Measurements from ENCODE around the gene PROKR1.
"Not testable (repeated sequence)": the region's sequence is repeated elsewhere in the genome, so short reads cannot be mapped to it uniquely, and the experiment has no call there.

PROKR1 gene

GRCh38 chr2:68643011-68643873 lies at the start of gene PROKR1:
PROKR1 (plus strand) TSS chr2:68643579; CDS start chr2:68645822, 2,243 bp downstream.
- DNase-seq: peak; percentile 20 to 71

GRCh38 chr2:68594041-68594440 lies 49.3 kb upstream of the PROKR1 start:
- no peak for DNase-seq

DNA sequence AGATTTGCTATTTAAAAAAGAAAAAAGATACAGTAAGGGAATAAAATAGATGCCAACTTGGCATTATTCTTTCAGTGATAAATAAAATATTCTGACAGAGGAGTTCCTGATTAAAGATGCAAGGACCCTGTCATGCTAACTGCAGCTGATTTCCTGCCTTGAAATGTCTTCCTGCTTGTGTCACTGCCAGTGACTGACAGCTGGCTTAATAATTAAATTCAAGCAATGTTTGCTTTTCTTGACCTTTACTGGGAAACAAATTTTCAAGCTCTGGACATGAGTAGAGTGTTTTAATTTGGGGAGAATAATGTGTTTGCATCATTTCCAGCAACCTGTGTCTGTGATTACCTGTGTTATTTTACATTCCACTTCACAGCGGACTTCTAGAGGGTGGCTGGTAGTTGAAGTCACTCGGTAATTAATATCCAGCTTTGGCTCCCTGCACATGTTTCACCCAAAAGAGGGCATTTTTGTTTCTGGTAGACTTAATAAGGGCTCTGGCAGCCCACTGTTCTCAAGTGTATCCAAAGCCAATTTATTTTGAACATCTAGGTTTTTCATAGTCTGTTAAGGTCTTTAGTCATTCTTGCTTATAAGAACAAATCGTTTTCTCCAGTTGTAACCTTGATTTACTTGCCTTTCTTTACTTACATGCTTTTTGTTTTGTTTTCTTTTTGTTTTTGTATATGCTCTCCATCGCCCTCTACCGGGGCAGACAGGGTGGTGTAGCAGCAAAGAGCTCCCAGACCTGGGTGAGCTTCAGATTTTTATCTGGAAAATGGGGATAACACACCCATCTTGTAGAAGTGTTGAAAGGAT lies 48.5 kb upstream of the PROKR1 start:
- peak in 1 of 2 experiments; percentile 5 for DNase-seq

DNA sequence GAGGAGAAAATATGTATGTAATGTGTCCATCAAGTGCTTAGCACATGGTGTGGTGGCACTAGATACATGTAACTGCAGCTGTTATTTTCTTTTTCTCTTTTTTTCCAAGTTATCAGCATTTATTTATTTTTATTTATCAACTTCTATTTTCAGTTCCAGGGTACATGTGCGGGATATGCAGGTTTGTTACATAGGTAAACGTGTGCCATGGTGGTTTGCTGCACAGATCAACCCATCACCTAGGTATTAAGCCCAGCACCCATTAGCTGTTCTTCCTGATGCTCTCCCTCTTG lies 47.9 kb upstream of the PROKR1 start:
- DNase-seq: not testable (repeated sequence)

GRCh38 chr2:68600495-68600894 lies 42.9 kb upstream of the PROKR1 start:
- DNase-seq: not testable (repeated sequence)

DNA sequence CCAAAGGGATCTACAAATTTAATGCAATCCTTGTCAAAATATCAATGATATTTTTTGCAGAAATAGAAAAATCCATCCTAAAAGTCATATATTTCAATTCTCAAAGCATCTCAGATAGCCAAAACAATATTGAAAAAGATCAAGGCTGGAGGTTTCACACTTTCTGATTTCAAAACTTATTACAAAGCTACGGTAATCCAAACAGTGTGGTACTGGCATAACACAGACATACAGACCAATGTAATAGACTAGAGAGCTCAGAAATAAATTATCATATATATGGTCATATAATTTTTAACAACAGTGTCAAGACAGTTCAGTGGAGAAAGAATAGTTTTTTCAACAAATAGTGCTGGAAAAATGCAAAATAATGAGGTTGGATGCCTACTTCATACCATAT lies 40.3 kb upstream of the PROKR1 start:
- no peak for DNase-seq

DNA sequence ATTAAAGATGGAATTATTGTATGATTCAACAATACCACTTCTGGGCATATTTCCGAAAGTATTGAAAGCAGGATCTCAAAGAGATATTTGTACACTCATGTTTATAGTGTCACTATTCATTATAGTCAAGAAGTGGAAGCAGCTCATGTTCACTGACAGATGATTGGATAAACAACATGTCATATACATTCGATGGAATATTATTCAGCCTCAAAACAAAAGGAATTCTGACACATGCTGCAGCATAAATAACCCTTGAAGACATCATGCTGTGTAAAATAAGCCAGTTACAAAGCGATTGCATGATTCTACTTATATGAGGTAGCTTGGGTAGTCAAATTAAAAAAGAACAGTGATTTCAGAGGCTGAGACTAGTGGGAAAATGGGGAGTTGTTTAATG lies 39.3 kb upstream of the PROKR1 start:
- no peak for DNase-seq

DNA sequence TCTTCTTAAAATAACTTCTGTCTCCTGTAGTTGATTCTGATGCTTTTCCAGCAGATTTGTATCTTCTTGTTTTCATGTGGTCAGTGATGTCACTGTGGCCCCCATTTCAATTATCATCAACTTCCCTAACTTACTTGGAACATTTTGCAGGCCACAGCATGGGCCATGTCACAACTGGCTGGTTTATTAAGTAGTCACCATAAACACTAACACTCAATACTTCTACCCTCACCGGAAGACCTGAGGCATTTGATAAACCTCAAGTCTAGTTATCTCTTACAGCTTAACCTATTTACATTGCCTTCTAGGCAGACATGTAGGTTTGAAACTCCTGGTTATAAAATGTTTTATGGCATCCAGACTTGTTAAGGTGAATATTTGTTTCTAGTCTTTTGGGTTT lies 37.4 kb upstream of the PROKR1 start:
- no peak for DNase-seq

DNA sequence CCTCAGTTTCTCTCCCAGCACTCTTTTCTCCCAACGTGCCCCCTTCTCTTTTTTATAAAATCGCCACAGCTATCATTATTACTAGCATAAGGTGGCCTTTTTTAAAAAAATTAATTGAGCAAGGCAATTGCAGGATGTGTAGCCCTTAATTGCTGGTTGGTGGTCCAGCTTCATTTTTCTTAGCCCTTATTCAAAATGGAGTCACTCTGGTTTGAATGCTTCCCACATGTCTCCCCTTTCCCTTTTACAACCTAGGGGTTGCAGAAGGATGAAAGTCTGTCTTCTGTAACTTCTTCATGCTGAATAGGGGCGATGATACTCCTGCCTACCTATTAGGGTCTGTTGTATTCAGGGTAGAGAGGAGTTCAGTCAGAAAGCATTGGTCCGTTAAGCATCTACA lies 36.6 kb upstream of the PROKR1 start:
- no peak for DNase-seq

DNA sequence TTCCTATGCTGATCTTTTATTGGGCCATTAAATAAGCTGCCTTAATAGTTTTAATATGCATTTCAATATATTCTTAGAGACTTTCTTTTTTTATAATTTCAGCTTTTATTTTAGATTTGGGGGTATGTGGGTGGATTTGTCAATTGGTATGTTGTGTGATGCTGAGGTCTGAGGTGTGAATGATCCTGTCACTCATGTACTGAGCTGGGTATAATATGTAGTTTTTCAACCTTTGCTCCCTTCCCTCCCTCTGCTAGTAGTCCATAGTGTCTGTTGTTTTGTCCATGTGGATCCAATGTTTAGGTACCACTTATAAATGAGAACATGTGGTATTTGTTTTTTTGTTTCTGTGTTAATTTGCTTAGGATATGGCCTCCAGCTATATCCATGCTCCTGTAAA lies 35.5 kb upstream of the PROKR1 start:
- DNase-seq: no peak

- no peak for DNase-seq
Measured at GRCh38 chr2:68612765-68613519, 30.4 kb upstream of the PROKR1 start.

DNA sequence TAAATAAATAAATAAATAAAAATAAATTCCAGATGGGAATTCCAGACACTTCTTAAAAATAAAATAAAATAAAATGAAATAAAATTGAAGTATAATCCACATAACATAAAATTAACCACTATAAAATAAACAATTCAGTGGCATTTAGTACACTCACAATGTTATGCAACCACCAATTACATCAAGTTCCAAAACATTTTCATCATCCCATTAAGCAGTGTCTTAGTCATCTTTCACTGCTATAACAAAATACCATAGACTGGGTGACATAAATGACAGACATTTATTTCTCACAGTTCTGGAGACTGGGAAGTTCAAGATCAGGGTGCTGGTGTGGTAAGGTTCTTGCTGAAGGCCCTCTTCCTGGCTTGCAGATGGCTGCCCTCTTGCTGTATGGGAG lies 22.6 kb upstream of the PROKR1 start:
- DNase-seq: no peak

DNA sequence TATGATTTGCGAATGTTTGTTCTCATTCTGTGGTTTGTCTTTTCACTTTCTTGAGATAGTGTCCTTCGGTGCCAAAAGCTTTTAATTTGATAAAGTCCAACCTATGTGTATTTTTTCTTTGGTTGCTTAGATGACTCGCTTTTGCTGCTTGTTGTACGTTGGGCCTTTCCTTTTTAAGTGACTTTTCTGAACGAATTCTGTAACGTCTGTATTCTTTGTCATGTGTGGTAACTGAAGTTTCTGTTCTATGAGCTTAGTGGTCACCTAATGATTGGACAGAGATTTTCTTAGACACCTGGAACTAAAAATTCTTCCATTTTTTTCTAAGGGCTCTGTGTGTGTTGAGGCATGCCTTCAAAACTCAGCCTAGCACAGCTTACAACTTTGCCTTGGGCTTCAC lies 19.6 kb upstream of the PROKR1 start:
- DNase-seq: no peak

DNA sequence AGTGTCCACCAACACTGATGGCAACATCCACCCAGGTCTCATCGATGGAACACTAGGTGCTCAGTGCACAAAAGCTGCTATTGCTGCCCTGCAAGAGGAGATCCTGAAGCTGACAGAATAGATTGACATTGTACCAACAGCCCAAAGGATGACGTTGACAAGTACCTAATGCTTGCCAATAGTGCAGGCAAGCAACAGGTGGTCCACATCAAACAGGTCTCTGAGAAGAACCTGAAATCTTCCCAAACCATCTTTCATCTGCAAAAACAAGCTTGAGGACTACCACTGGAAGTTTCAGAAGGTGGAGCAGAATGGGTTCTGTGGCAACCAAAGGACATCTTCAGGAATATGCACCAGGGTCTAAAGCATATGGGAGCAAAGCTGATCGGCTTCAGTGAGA lies 15.8 kb upstream of the PROKR1 start:
- DNase-seq: no peak

DNA sequence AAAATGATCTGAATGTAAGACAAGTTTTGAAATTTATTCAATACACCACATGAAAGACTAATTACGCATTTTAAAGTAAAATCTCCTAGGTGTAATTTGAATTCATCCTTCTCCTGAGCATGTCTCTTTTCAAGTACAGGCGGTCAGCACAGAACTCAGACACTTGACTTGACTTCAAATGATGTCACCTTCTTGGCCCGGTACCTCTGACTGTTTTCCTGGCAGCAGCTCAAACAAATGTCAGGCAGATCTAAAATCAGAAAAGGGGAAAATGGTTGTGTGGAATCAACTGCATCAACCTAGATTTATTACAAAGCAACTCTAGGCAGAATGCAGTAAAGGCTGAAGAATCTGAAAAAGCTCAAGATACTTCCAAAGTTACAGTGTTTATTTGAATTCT lies 11.4 kb upstream of the PROKR1 start:
- peak in 1 of 2 experiments; percentile 4 for DNase-seq

GRCh38 chr2:68637047-68637446 lies 6.3 kb upstream of the PROKR1 start:
- DNase-seq: peak; percentile 94 to 97

DNA sequence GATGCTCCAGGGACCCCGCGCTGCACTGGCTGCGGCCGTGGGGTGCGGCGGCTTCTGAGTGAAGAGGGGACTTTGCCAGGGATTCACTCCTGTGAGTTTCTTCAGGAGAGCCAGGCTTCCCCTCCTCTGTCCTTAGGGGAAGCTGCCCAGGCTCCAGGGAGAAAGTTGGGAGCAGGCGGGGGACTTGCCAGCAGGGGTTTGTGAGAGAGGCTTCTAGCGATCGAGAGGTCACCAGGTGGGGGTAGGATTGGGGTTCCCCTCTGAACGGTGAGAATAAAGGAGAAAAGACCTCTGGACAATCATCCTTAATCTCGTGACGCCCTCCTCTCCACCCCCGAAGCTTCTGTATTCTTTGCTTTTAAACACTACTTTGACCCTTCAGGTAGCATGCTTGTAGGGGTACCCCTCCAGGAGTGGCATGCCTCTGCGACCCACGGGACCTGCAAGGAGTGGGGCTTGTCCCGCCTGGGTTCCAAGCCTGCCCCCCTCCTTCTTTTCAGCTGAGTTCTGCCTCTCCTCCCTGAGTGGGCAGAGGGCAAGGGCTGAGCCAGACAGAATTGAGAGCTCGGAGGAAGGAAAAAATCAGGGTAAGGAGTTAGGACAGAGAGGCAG lies 601 bp downstream of the PROKR1 start:
- no peak for DNase-seq

DNA sequence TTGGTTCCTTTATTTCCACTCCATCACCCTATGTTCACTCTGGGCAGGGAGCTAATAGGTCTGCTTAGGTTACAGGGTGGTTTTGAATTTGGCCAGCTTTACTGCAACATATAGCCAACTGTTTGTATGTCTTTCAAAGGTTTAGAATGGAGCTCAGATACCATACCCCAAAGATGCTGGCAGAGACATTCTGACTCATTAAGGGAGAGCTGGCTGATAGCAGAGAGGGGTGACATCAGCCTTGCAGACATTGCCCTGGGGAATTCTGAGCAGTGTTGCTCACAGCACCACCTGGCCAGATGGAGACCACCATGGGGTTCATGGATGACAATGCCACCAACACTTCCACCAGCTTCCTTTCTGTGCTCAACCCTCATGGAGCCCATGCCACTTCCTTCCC lies 2.1 kb downstream of the PROKR1 start:
- no peak for DNase-seq

DNA sequence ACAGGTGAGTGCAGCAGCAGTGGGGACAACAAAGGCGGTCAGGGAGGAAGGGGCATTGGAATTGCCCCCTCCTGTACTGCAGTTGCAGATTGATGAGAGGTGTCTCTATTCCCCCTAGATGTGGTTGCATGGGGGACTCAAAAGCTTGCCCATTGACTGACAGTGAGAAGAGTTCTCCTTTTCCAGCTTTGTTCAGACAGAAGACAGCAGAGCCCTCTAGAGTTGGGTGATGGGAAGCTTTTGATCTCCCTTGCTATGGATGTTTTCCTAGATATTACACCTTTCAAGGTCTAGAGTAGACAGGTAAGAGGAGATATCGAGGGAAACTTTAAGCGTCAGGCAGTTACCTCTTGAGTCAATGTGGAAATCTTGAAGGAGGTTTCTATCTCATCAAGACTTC lies 2.9 kb downstream of the PROKR1 start:
- peak in 1 of 2 experiments; percentile 34 for DNase-seq

DNA sequence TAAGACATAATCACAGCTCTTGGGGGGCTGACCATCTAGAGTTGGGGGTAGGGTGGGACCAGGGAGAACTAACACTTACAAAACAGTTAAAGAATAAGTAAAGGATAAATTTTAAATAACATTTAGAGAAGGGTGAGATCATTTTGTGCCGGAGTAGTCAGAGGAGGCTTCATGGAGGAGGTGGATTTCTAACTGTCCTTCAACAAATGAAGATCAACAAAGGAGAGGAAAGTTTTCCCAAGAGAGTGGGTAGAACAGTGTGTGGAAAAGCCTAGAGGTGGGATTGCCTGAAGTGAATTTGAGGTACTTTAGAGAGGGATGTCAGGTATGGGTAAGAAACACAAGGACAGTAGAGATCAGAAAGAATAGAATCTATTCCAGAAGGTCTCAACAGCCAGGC lies 7.3 kb downstream of the PROKR1 start:
- DNase-seq: no peak

DNA sequence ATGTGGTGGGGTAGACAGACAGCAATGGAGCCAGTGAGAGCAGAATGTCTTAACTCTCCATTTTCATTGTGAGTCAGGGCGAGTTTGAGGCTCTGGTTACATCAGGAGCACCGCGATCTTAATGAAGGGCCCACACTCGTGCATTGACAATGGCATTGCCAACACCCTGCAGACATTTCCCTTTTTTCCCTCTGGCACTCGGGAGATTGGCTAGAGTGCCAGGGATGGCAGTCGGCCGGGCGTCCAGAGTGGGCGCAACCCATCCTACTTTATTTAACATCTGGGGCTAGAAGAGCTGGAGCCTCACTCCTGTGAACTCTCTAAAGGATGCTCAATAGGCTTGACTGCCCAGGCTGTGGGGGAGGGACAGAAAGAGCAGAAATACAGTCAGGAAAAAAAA lies 9.7 kb downstream of the PROKR1 start:
- DNase-seq: no peak

- DNase-seq: no peak
Measured at GRCh38 chr2:68653538-68653982, 10.2 kb downstream of the PROKR1 start.

DNA sequence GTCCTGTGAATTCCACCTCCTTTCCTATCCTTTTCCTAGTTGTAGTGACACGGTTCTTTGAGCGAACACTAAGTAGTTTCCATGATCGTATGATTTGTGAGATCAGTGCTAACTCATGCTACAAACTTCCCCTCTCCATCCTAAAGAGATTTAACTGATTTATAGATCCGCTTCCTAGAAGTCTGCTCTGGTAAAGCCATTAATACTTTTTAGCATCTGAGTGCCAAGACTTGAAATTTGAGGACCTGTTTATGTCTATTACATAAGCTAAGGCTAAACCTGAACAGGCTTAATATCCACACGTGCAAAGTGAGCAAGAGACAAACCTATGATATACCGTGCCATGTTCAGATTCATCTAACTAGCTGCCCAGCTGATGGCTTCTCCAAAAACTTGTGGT lies 14.9 kb downstream of the PROKR1 start:
- DNase-seq: no peak

Measured in NCI-H524 (cell line).